IMR-90 (cell line): ENCODE data around the gene UBXN1. TPM values are rescaled to one million over a fixed set of nuclear protein-coding genes. Genes with fewer than 3 reads are reported as not detected.

Experiments used
- ATAC-seq: fragments of 200-7000 bp; cut with Tn5 transposase; 2 replicates; pipeline ENCODE4 v1.9.1; 2020; ENCODE audit warnings: low read depth, mild to moderate bottlenecking, moderate library complexity
- BruUV-seq: library from RNA; stranded (reverse); fragments of 400-500 nt; replicated peaks from 2 replicates; lab custom pipeline; 2021; lab: Mats Ljungman, UMichigan
- CTCF ChIA-PET: fragments of 300-600 bp; formaldehyde crosslinking; extraction: SDS; loops from one replicate; lab custom pipeline; 2021; ENCODE audit warnings: antibody characterized with exemption; lab: Yijun Ruan, JAX
- POLR2A ChIA-PET: fragments of 300-600 bp; sonication (Branson Sonifier 250); formaldehyde crosslinking; loops from one replicate; lab custom pipeline; 2022; ENCODE audit warnings: antibody characterized with exemption; ENCODE audit not compliant: unreplicated experiment; lab: Charles Lee
- DNase-seq: peaks from one replicate; pipeline ENCODE4 v3.0.0; 2013
- H2AFZ ChIP-seq: replicated peaks from 2 replicates; pipeline ENCODE3; 2013; ENCODE audit warnings: low read length, mild to moderate bottlenecking; ENCODE audit not compliant: poor library complexity
- H2AK5ac ChIP-seq: 2 replicates; pipeline ENCODE4 v1.6.1; 2013; ENCODE audit warnings: low read depth, low read length, inconsistent platforms
- H2AK9ac ChIP-seq: replicated peaks from 2 replicates; pipeline ENCODE3; 2013; ENCODE audit warnings: mild to moderate bottlenecking, low read depth, low read length, moderate library complexity; ENCODE audit not compliant: poor library complexity
- H2BK120ac ChIP-seq: 2 replicates; pipeline ENCODE4 v1.6.1; 2013; ENCODE audit warnings: low read depth, low read length, inconsistent platforms
- H2BK15ac ChIP-seq: 3 replicates; pipeline ENCODE4 v1.6.1; 2013; ENCODE audit warnings: low read depth, low read length, inconsistent platforms
- H2BK20ac ChIP-seq: 2 replicates; pipeline ENCODE4 v1.6.1; 2013; ENCODE audit warnings: low read depth, mild to moderate bottlenecking, inconsistent platforms, low read length, moderate library complexity
- H2BK5ac ChIP-seq: 2 replicates; pipeline ENCODE4 v1.6.1; 2013; ENCODE audit warnings: mild to moderate bottlenecking, low read depth, low read length, inconsistent platforms; ENCODE audit not compliant: poor library complexity, severe bottlenecking
- H3K14ac ChIP-seq: replicated peaks from 2 replicates; pipeline ENCODE4 v1.6.1; 2013; ENCODE audit warnings: low read depth, low read length, inconsistent platforms
- H3K18ac ChIP-seq: 2 replicates; pipeline ENCODE4 v1.6.1; 2013; ENCODE audit warnings: low read depth, low read length, control low read depth
- H3K23ac ChIP-seq: 2 replicates; pipeline ENCODE4 v1.6.1; 2013; ENCODE audit warnings: low read depth, low read length, inconsistent platforms
- H3K27ac ChIP-seq: 2 replicates; pipeline ENCODE4 v1.5.1; 2013; ENCODE audit warnings: mild to moderate bottlenecking, control low read depth, low read length; ENCODE audit not compliant: insufficient read depth
- H3K27me3 ChIP-seq: 2 replicates; pipeline ENCODE4 v1.6.1; 2013; ENCODE audit warnings: low read length; ENCODE audit not compliant: control insufficient read depth, insufficient read depth
- H3K36me3 ChIP-seq: 2 replicates; pipeline ENCODE4 v1.6.1; 2013; ENCODE audit warnings: low read length, mixed read lengths; ENCODE audit not compliant: control insufficient read depth, insufficient read depth
- H3K4ac ChIP-seq: 2 replicates; pipeline ENCODE4 v1.6.1; 2013; ENCODE audit warnings: low read depth, low read length, inconsistent platforms
- H3K4me1 ChIP-seq: 2 replicates; pipeline ENCODE4 v1.6.1; 2013; ENCODE audit warnings: low read length, mixed read lengths; ENCODE audit not compliant: control insufficient read depth, insufficient read depth
- H3K4me2 ChIP-seq: 2 replicates; pipeline ENCODE4 v1.6.1; 2013; ENCODE audit warnings: low read depth, mild to moderate bottlenecking, control low read depth, low read length, moderate library complexity
- H3K4me3 ChIP-seq: 2 replicates; pipeline ENCODE4 v1.5.1; 2013; ENCODE audit warnings: low read depth, mild to moderate bottlenecking, control low read depth, low read length, moderate library complexity; ENCODE audit not compliant: insufficient read depth
- H3K56ac ChIP-seq: 2 replicates; pipeline ENCODE4 v1.6.1; 2013; ENCODE audit warnings: low read length, inconsistent platforms; ENCODE audit not compliant: insufficient read depth; ENCODE audit errors: extremely low read depth
- H3K79me1 ChIP-seq, 2 experiments: 2 replicates each; pipeline ENCODE4 v1.6.1; 2013; ENCODE audit warnings: low read length in 2 of 2, inconsistent platforms in 1 of 2, low read depth in 1 of 2
- H3K9ac ChIP-seq: 2 replicates; pipeline ENCODE4 v1.6.1; 2013; ENCODE audit warnings: low read depth, low read length, control low read depth
- H3K9me1 ChIP-seq: 2 replicates; pipeline ENCODE4 v1.6.1; 2013; ENCODE audit warnings: low read length, inconsistent platforms; ENCODE audit not compliant: insufficient read depth
- H3K9me3 ChIP-seq: 2 replicates; pipeline ENCODE4 v1.6.1; 2013; ENCODE audit warnings: low read length; ENCODE audit not compliant: control insufficient read depth, insufficient read depth
- H4K20me1 ChIP-seq: 2 replicates; pipeline ENCODE4 v1.6.1; 2013; ENCODE audit warnings: low read length, inconsistent platforms; ENCODE audit not compliant: insufficient read depth
- H4K5ac ChIP-seq: 2 replicates; pipeline ENCODE4 v1.6.1; 2013; ENCODE audit warnings: mild to moderate bottlenecking, low read depth, low read length, control low read depth
- H4K8ac ChIP-seq, 2 experiments: 2 replicates each; pipeline ENCODE4 v1.6.1; 2013; ENCODE audit warnings: low read depth in 2 of 2, low read length in 2 of 2, control low read depth in 1 of 2, inconsistent platforms in 1 of 2
- H4K91ac ChIP-seq: 2 replicates; pipeline ENCODE4 v1.6.1; 2013; ENCODE audit warnings: low read depth, low read length, inconsistent platforms; ENCODE audit not compliant: insufficient read depth
- CEBPB ChIP-seq: IDR thresholded peaks from 2 replicates; pipeline ENCODE4 v1.6.1; 2012; ENCODE audit warnings: low read depth, low read length, improper control_type of control experiment
- MAFK ChIP-seq: IDR thresholded peaks from 2 replicates; pipeline ENCODE4 v1.6.1; 2012; ENCODE audit warnings: low read depth, low read length, improper control_type of control experiment
- MAZ ChIP-seq: IDR thresholded peaks from 2 replicates; pipeline ENCODE4 v1.6.1; 2012; ENCODE audit warnings: low read depth, mild to moderate bottlenecking, low read length, improper control_type of control experiment, moderate library complexity, borderline replicate concordance
- NFE2L2 ChIP-seq: fragments of 150-350 bp; IDR thresholded peaks from 2 replicates; pipeline ENCODE4 v1.6.1; 2016; ENCODE audit warnings: low read depth, mild to moderate bottlenecking, low read length
- POLR2A ChIP-seq: IDR thresholded peaks from 2 replicates; pipeline ENCODE4 v1.6.1; 2012; ENCODE audit warnings: mild to moderate bottlenecking, low read depth, low read length
- RFX5 ChIP-seq: IDR thresholded peaks from 2 replicates; pipeline ENCODE4 v1.8.0; 2012; ENCODE audit warnings: low read depth, mild to moderate bottlenecking, low read length, moderate library complexity
- WGBS, 2 experiments: methylation state at CpG; one replicate each; pipeline versions ENCODE4 v1.1.5 to v1.1.7; 2013; ENCODE audit warnings: missing lambda C conversion rate in 2 of 2; ENCODE audit not compliant: insufficient read length in 1 of 2; ENCODE audit errors: extremely low coverage in 2 of 2; 5-methylcytosine and 5-hydroxymethylcytosine counted together
- dilution Hi-C: fragments of 300-500 bp; cut with HindIII; formaldehyde crosslinking; loops from one replicate; pipeline ENCODE4 v1.14.3; 2018; ENCODE audit warnings: low sequenced_read_pairs; ENCODE audit not compliant: unreplicated experiment
- in situ Hi-C: fragments of 300-500 bp; cut with MboI; formaldehyde crosslinking; loops from 3 replicates; pipeline ENCODE4 v1.14.3; 2019; ENCODE audit warnings: low sequenced_read_pairs, inconsistent platforms, mixed read lengths
- intact Hi-C: fragments of 100-400 bp; cut with micrococcal nuclease; formaldehyde crosslinking; loops from 2 replicates; pipeline ENCODE4 v1.10.0; 2022
- polyA plus RNA-seq, 3 experiments: library from polyadenylated mRNA; depleted of rRNA; stranded (reverse); fragments of >200 nt; gene quantifications; 2 replicates each; pipeline ENCODE4 v1.2.3, GENCODE V29; 2012; ENCODE audit warnings: low replicate concordance in 1 of 3
- total RNA-seq: library from RNA; depleted of rRNA; stranded (reverse); fragments of >200 nt; gene quantifications from 2 replicates; pipeline ENCODE4 v1.2.3, GENCODE V29; 2012

Gene UBXN1
- total and polyA plus RNA-seq, 2 of the 4 experiments (the other 2 are of a cell fraction): 50.0 to 81.6 TPM

- H3K23ac ChIP-seq: no peak overlapping the region
Observed at GRCh38 chr11:62716206-62716605, 37.3 kb upstream of the UBXN1 start.

More at GRCh38 chr11:62716206-62716605, 37.3 kb upstream of the UBXN1 start:
- no peak overlapping the region for H2BK20ac ChIP-seq
- 0 out of 2 replicates have a peak, but pooled peaks cover 3% of the 10 kb centered on the region for H3K9me1 ChIP-seq
- peaks cover 33 to 64% of the 10 kb centered on the region in 2 experiments for H3K79me1 ChIP-seq
- ChIA-PET CTCF (no interaction called here), POLR2A (no interaction called here)
- intact Hi-C loops: no loop called here
- no peak for DNase-seq
- dilution Hi-C loops: no loop called here
- H4K8ac ChIP-seq: no peak overlapping the region
- H3K14ac ChIP-seq: no peak overlapping the region
- H4K91ac ChIP-seq: no peak overlapping the region
- no peak overlapping the region for H3K56ac ChIP-seq
- peaks cover 69% of the 10 kb centered on the region for H3K36me3 ChIP-seq
- in situ Hi-C loops: no loop called here
- H4K20me1 ChIP-seq: no peaks in the 10 kb centered on the region
- H2BK120ac ChIP-seq: no peak overlapping the region
- BruUV-seq: no TSS peak
- no peak for ATAC-seq
- no peaks in the 10 kb centered on the region for H3K27me3 ChIP-seq
- H4K5ac ChIP-seq: no peak overlapping the region
- 100% methylated on average over 2 of the region's 5 CpGs; no CpG with 5 or more reads in 1 of the 2 experiments for WGBS, 2 experiments
- H2AK5ac ChIP-seq: no peak overlapping the region
- no peak overlapping the region for H3K4me3 ChIP-seq
- no peak overlapping the region for H3K9ac ChIP-seq
- TF ChIP-seq POLR2A (no peak), MAFK (peak; percentile 86), RFX5 (no peak), CEBPB (no peak), MAZ (no peak), NFE2L2 (no peak)
- no peak overlapping the region for H2AK9ac ChIP-seq
- no peak overlapping the region for H2BK15ac ChIP-seq
- peaks cover 4% of the 10 kb centered on the region; the same call in 1 of the 2 replicates for H3K4me1 ChIP-seq
- H3K18ac ChIP-seq: no peak overlapping the region
- H2BK5ac ChIP-seq: no peak overlapping the region
- H3K9me3 ChIP-seq: no peaks in the 10 kb centered on the region
- H3K27ac ChIP-seq: no peak overlapping the region
- no peak overlapping the region for H3K4me2 ChIP-seq
- no peak overlapping the region for H2AFZ ChIP-seq
- H3K4ac ChIP-seq: no peak overlapping the region
